ENCODE measurements around the gene ADAMTS13.
A peak's percentile ranks its signal among the peaks of the same experiment; 100 is the strongest.

Gene ADAMTS13

DNA sequence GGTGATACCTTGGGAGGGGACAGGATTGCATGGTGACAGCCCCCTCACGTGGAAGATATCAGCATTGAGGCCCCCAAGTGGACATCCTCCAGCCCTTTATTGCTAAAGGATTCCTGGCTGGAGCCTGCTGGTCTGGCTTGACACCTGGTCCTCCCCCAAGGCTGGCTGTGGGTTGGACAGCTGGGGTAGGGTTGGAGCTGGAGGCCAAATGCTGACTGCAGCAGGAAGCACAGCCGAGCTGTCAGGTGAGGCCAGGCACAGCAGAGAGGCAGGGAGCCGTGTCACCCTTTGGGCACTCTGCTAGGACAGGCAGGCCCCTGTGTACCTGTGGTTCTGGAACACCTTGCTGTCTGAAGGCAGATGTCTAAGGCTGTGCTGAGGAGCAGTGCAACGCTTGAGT lies 39.8 kb downstream of the ADAMTS13 start:
- Histone ChIP-seq H3K4me2 (ENCODE audit: low read length) (no peak overlapping the region), H3K36me3 (replicated peaks; ENCODE audit: low read depth, low read length) (no peaks in the 10 kb centered on the region), H3K27me3 (ENCODE audit: low read depth, low read length) (peaks cover 20% of the 10 kb centered on the region), H3K79me2 (ENCODE audit: low read length) (no peaks in the 10 kb centered on the region), H2AFZ (ENCODE audit: low read depth, low read length) (no peak overlapping the region), H3K4me3 (ENCODE audit: low read length) (no peak overlapping the region), H3K4me1 (ENCODE audit: low read length) (peaks cover 28% of the 10 kb centered on the region), H3K27ac (ENCODE audit: low read length) (no peak overlapping the region), H3K9me3 (ENCODE audit: insufficient read depth, low read length) (no peaks in the 10 kb centered on the region), H4K20me1 (ENCODE audit: insufficient read depth, low read length) (no peaks in the 10 kb centered on the region), H3K9ac (ENCODE audit: low read length) (no peak overlapping the region)
- no peak for TF ChIP-seq EZH2phosphoT487 (IDR thresholded peaks at IDR 0.05; ENCODE audit: low read depth)
- TF ChIP-seq, protein P1, sequence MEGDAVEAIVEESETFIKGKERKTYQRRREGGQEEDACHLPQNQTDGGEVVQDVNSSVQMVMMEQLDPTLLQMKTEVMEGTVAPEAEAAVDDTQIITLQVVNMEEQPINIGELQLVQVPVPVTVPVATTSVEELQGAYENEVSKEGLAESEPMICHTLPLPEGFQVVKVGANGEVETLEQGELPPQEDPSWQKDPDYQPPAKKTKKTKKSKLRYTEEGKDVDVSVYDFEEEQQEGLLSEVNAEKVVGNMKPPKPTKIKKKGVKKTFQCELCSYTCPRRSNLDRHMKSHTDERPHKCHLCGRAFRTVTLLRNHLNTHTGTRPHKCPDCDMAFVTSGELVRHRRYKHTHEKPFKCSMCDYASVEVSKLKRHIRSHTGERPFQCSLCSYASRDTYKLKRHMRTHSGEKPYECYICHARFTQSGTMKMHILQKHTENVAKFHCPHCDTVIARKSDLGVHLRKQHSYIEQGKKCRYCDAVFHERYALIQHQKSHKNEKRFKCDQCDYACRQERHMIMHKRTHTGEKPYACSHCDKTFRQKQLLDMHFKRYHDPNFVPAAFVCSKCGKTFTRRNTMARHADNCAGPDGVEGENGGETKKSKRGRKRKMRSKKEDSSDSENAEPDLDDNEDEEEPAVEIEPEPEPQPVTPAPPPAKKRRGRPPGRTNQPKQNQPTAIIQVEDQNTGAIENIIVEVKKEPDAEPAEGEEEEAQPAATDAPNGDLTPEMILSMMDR (IDR thresholded peaks at IDR 0.05; ENCODE audit: low read depth, low read length): peak; percentile 22

DNA sequence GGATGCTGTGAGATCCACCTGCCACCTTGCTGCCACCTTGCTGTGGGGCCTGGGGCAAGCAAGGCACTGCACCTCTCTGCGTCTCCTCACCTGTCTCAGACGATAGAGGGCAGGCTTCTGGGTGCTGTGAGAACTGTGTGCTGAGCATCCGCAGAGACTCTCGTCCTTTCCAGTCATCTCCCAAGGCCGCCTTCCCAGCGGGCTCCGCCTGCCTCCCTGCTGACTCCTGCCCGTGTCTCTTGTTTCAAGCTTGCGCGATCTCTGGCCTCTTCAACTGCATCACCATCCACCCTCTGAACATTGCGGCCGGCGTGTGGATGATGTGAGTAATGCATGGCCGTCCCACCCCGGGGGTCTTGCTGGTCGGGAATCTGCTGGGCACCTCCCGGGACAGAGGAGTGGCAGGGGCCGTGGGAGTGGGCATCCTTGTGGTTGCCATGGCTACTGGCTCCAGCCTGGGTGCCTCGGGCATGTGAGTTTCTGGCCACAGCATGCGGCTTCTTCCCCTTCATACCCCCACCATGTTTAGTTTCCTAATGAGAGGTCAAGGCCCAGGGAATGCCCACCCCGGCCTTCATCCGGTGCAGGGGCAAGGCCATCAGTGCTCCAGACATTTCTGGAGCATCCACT lies 41.2 kb downstream of the ADAMTS13 start:
- Histone ChIP-seq H3K9me3 (ENCODE audit: insufficient read depth, low read length) (no peaks in the 10 kb centered on the region), H2AFZ (ENCODE audit: low read depth, low read length) (no peak overlapping the region), H3K36me3 (replicated peaks; ENCODE audit: low read depth, low read length) (no peaks in the 10 kb centered on the region), H4K20me1 (ENCODE audit: insufficient read depth, low read length) (no peaks in the 10 kb centered on the region), H3K27ac (ENCODE audit: low read length) (no peak overlapping the region), H3K9ac (ENCODE audit: low read length) (no peak overlapping the region), H3K4me3 (ENCODE audit: low read length) (no peak overlapping the region), H3K27me3 (ENCODE audit: low read depth, low read length) (peaks cover 20% of the 10 kb centered on the region), H3K79me2 (ENCODE audit: low read length) (no peaks in the 10 kb centered on the region), H3K4me2 (ENCODE audit: low read length) (no peak overlapping the region), H3K4me1 (ENCODE audit: low read length) (peaks cover 28% of the 10 kb centered on the region)
- TF ChIP-seq EZH2phosphoT487 (IDR thresholded peaks at IDR 0.05; ENCODE audit: low read depth): no peak
- TF ChIP-seq, protein P1 (IDR thresholded peaks at IDR 0.05; ENCODE audit: low read depth, low read length): peak; percentile 35

DNA sequence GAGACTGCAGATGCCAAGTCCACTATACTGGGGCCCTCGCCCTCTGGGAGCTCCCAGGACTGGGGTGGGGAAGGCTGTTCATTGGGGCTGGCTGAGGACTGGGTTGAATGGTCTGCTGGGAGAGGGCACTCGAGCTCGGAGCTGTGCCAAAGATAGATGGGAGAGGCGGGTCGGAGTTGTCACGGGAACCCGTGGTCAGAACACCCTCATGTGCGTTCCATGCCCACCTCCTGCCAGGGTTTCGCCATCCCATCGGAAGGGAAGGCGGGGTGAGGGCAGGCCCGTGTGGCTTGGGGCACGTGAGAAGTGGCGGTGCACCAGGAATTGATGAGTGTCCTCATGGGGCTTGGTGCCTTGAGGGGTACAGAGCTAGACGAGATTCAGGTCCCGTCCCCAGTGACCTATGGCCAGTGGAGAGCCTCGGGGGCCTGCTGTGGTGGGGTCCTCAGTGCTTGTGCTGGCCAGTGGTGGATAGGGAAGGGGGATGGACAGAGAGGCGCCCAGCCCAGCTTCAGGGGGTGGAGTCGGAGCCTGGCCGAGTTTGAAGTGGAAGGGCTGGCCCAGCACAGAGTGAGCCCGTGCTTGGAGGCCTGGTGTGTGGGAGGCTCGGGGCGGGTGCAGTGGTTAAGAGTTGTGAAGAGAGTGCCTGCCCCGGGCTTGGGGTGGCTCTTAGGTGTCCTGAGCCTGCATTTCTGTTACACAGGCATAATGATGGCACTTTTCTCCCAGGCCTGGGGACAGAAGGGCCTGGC lies 41.9 kb downstream of the ADAMTS13 start:
- Histone ChIP-seq H3K79me2 (ENCODE audit: low read length) (no peaks in the 10 kb centered on the region), H3K36me3 (replicated peaks; ENCODE audit: low read depth, low read length) (no peaks in the 10 kb centered on the region), H2AFZ (ENCODE audit: low read depth, low read length) (no peak overlapping the region), H3K4me2 (ENCODE audit: low read length) (peak overlapping the region; percentile 27; the same call in 1 of the 2 replicates), H3K4me3 (ENCODE audit: low read length) (no peak overlapping the region), H3K4me1 (ENCODE audit: low read length) (peaks cover 27% of the 10 kb centered on the region), H3K9me3 (ENCODE audit: insufficient read depth, low read length) (no peaks in the 10 kb centered on the region), H4K20me1 (ENCODE audit: insufficient read depth, low read length) (no peaks in the 10 kb centered on the region), H3K9ac (ENCODE audit: low read length) (no peak overlapping the region), H3K27ac (ENCODE audit: low read length) (no peak overlapping the region), H3K27me3 (ENCODE audit: low read depth, low read length) (peaks cover 17% of the 10 kb centered on the region)
- TF ChIP-seq, protein P1 (IDR thresholded peaks at IDR 0.05; ENCODE audit: low read depth, low read length): no peak
- no peak for TF ChIP-seq EZH2phosphoT487 (IDR thresholded peaks at IDR 0.05; ENCODE audit: low read depth)

DNA sequence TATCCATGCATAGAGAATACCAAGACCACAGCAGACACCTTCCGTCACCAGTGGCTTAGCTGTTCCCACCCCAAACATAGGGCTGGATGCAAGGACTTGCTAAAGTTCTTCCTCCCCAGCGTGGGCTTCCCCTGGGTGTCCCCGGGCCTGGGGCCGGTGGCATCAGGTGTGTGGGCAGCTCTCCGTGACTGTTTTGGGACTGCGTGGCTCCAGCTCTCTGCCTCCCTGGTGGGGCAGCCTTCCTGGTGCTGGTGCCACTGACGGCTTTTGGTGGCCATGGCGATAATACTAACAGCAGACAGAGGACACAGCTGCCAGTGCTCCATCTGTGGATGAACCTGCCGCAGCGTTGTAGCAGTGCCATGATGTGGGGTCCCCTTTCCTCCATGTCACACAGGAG lies 42.5 kb downstream of the ADAMTS13 start:
- Histone ChIP-seq H3K4me3 (ENCODE audit: low read length) (no peak overlapping the region), H2AFZ (ENCODE audit: low read depth, low read length) (no peak overlapping the region), H4K20me1 (ENCODE audit: insufficient read depth, low read length) (no peaks in the 10 kb centered on the region), H3K36me3 (replicated peaks; ENCODE audit: low read depth, low read length) (no peaks in the 10 kb centered on the region), H3K4me1 (ENCODE audit: low read length) (peaks cover 23% of the 10 kb centered on the region), H3K4me2 (ENCODE audit: low read length) (peak overlapping the region; percentile 27; the same call in 1 of the 2 replicates), H3K79me2 (ENCODE audit: low read length) (no peaks in the 10 kb centered on the region), H3K27ac (ENCODE audit: low read length) (no peak overlapping the region), H3K9me3 (ENCODE audit: insufficient read depth, low read length) (no peaks in the 10 kb centered on the region), H3K27me3 (ENCODE audit: low read depth, low read length) (peaks cover 17% of the 10 kb centered on the region), H3K9ac (ENCODE audit: low read length) (no peak overlapping the region)
- TF ChIP-seq EZH2phosphoT487 (IDR thresholded peaks at IDR 0.05; ENCODE audit: low read depth): no peak
- TF ChIP-seq, protein P1 (IDR thresholded peaks at IDR 0.05; ENCODE audit: low read depth, low read length): no peak

Data from OCI-LY3 (cell line).